Colon (tissue), 2 donors: ENCODE results near the gene MAN1C1.
"Not testable (repeated sequence)": the region's sequence is repeated elsewhere in the genome, so short reads cannot be mapped to it uniquely, and the experiment has no call there.

Source experiments
- FAIRE-seq: peaks from 2 replicates; lab custom pipeline; 2012; peaks lifted over from hg19 to GRCh38; lab: Jason Lieb, UNC
- donor health status: control.
- donor health status: control.

The MAN1C1 gene

GRCh38 chr1:25636141-25636540 is 19.6 kb downstream of the MAN1C1 start:
- not testable (repeated sequence) for FAIRE-seq

GRCh38 chr1:25640646-25641328 is 24.2 kb downstream of the MAN1C1 start:
- no peak for FAIRE-seq

GRCh38 chr1:25641329-25641725 is 24.7 kb downstream of the MAN1C1 start:
- FAIRE-seq = no peak

GRCh38 chr1:25641931-25642573 is 25.5 kb downstream of the MAN1C1 start:
- FAIRE-seq = no peak

- no peak for FAIRE-seq
These were observed 26.1 kb downstream of the MAN1C1 start for GRCh38 chr1:25642574-25643108.

GRCh38 chr1:25643929-25644328 is 27.3 kb downstream of the MAN1C1 start:
- FAIRE-seq = no peak

- FAIRE-seq = no peak
These were observed 28.4 kb downstream of the MAN1C1 start for GRCh38 chr1:25644962-25645361.

- no peak for FAIRE-seq
These were observed 29.2 kb downstream of the MAN1C1 start for GRCh38 chr1:25645637-25646400.

GRCh38 chr1:25647106-25647505 is 30.5 kb downstream of the MAN1C1 start:
- FAIRE-seq = no peak

- FAIRE-seq = no peak
These were observed 31.3 kb downstream of the MAN1C1 start for GRCh38 chr1:25647863-25648262.

GRCh38 chr1:25648681-25649440 is 32.3 kb downstream of the MAN1C1 start:
- FAIRE-seq = no peak

GRCh38 chr1:25649505-25650288 is 33.1 kb downstream of the MAN1C1 start:
- no peak for FAIRE-seq

GRCh38 chr1:25650289-25650576 is 33.6 kb downstream of the MAN1C1 start:
- FAIRE-seq = no peak

GRCh38 chr1:25651036-25651640 is 34.5 kb downstream of the MAN1C1 start:
- no peak for FAIRE-seq

GRCh38 chr1:25651824-25652741 is 35.5 kb downstream of the MAN1C1 start:
- FAIRE-seq = no peak

- FAIRE-seq = no peak
These were observed 37.0 kb downstream of the MAN1C1 start for GRCh38 chr1:25653558-25653957.

GRCh38 chr1:25654109-25654660 is 37.6 kb downstream of the MAN1C1 start:
- FAIRE-seq = no peak

GRCh38 chr1:25657121-25657882 is 40.7 kb downstream of the MAN1C1 start:
- no peak for FAIRE-seq
